A549 (cell line): ENCODE data around the gene KRTCAP2. TPM values are rescaled to one million over a fixed set of nuclear protein-coding genes. Genes with fewer than 3 reads are reported as not detected.

ENCODE experiments used
- BCL3 ChIP-seq: fragments of >200 bp; sonication (Bioruptor Twin); formaldehyde crosslinking; IDR thresholded peaks from 3 replicates; pipeline ENCODE4 v1.6.1; 2016
- BHLHE40 ChIP-seq: IDR thresholded peaks from 2 replicates; pipeline ENCODE4 v1.6.1; 2012; ENCODE audit warnings: low read depth, low read length, inconsistent platforms
- CBX2 ChIP-seq: fragments of 200-600 bp; sonication (generic); IDR thresholded peaks from 2 replicates; pipeline ENCODE4 v1.6.1; 2016; ENCODE audit warnings: low read depth, mild to moderate bottlenecking, borderline replicate concordance
- CBX8 ChIP-seq: fragments of 200-600 bp; sonication (generic); IDR thresholded peaks from 2 replicates; pipeline ENCODE4 v1.6.1; 2016
- CEBPB ChIP-seq, 2 experiments: fragments of >200 bp in 1 of 2; sonication (Bioruptor Twin) in 1 of 2; formaldehyde crosslinking in 1 of 2; IDR thresholded peaks; 2 replicates each; pipeline ENCODE4 v1.6.1; 2012 to 2016
- CHD2 ChIP-seq: fragments of 150-350 bp; IDR thresholded peaks from 2 replicates; pipeline ENCODE4 v1.6.1; 2014; ENCODE audit warnings: low read length; ENCODE audit not compliant: partially characterized antibody
- E2F6 ChIP-seq: IDR thresholded peaks from 2 replicates; pipeline ENCODE4 v1.6.1; 2012; ENCODE audit warnings: low read depth, borderline replicate concordance
- EP300 ChIP-seq, 2 experiments: fragments of >200 bp; sonication (Bioruptor Twin); formaldehyde crosslinking; IDR thresholded peaks; 2 replicates in 1 of 2; 3 replicates in 1 of 2; pipeline ENCODE4 v1.6.1; 2016 to 2017
- FOSL2 ChIP-seq, 2 experiments: fragments of 450-650 bp in 1 of 2; fragments of >200 bp in 1 of 2; sonication (Bioruptor Twin) in 1 of 2; formaldehyde crosslinking; IDR thresholded peaks; 2 replicates each; pipeline versions ENCODE4 v1.5.0 to v1.6.1; 2016 to 2020; ENCODE audit warnings: mild to moderate bottlenecking in 1 of 2, moderate library complexity in 1 of 2
- FOXS1 ChIP-seq: fragments of 250-450 bp; sonication (Bioruptor Pico); IDR thresholded peaks from 2 replicates; pipeline ENCODE4 v1.5.0; 2020; ENCODE audit warnings: mild to moderate bottlenecking, moderate library complexity
- HDAC2 ChIP-seq: fragments of 200-600 bp; sonication (generic); IDR thresholded peaks from 2 replicates; pipeline ENCODE4 v1.6.1; 2016
- HES2 ChIP-seq: fragments of >200 bp; sonication (Bioruptor Twin); formaldehyde crosslinking; IDR thresholded peaks from 2 replicates; pipeline ENCODE4 v1.6.1; 2016
- HEYL ChIP-seq: fragments of 250-450 bp; sonication (Bioruptor Pico); IDR thresholded peaks from 2 replicates; pipeline ENCODE4 v1.8.0; 2021; ENCODE audit warnings: mild to moderate bottlenecking, moderate library complexity
- HOXA7 ChIP-seq: fragments of 250-450 bp; sonication (Bioruptor Pico); IDR thresholded peaks from 2 replicates; pipeline ENCODE4 v1.5.0; 2020; ENCODE audit warnings: mild to moderate bottlenecking, moderate library complexity
- HOXB13 ChIP-seq: fragments of 250-450 bp; sonication (Bioruptor Pico); IDR thresholded peaks from 2 replicates; pipeline ENCODE4 v1.5.0; 2020; ENCODE audit warnings: low read depth, mild to moderate bottlenecking, moderate library complexity
- KDM1A ChIP-seq: fragments of 200-600 bp; sonication (generic); IDR thresholded peaks from 2 replicates; pipeline ENCODE4 v1.6.1; 2016; ENCODE audit warnings: low read depth, mild to moderate bottlenecking
- KDM5A ChIP-seq: fragments of 200-600 bp; sonication (generic); IDR thresholded peaks from 2 replicates; pipeline ENCODE4 v1.6.1; 2016; ENCODE audit warnings: antibody characterized with exemption, mild to moderate bottlenecking
- NFE2L2 ChIP-seq: fragments of 150-350 bp; conservative IDR thresholded peaks from 2 replicates; pipeline ENCODE4 v1.6.1; 2014; ENCODE audit warnings: low read length
- NR3C1 ChIP-seq: fragments of >200 bp; sonication (Bioruptor Twin); formaldehyde crosslinking; IDR thresholded peaks from 3 replicates; pipeline ENCODE4 v1.6.1; 2017
- PBX3 ChIP-seq: IDR thresholded peaks from 2 replicates; pipeline ENCODE4 v1.6.1; 2012
- POLR2A ChIP-seq: IDR thresholded peaks from 2 replicates; pipeline ENCODE4 v1.6.1; 2012; ENCODE audit warnings: mild to moderate bottlenecking, low read length
- POLR2AphosphoS2 ChIP-seq: conservative IDR thresholded peaks from 2 replicates; pipeline ENCODE4 v1.6.1; 2012; ENCODE audit warnings: low read length, improper control_type of control experiment, inconsistent platforms
- RAD21 ChIP-seq, 2 experiments: fragments of >200 bp in 1 of 2; sonication (Bioruptor Twin) in 1 of 2; formaldehyde crosslinking in 1 of 2; IDR thresholded peaks in 1 of 2; conservative IDR thresholded peaks in 1 of 2; 2 replicates in 1 of 2; 3 replicates in 1 of 2; pipeline ENCODE4 v1.6.1; 2012 to 2018; ENCODE audit warnings: inconsistent platforms in 1 of 2
- RARB ChIP-seq: fragments of 250-450 bp; sonication (Bioruptor Pico); IDR thresholded peaks from 2 replicates; pipeline ENCODE4 v1.8.0; 2021; ENCODE audit warnings: mild to moderate bottlenecking, moderate library complexity
- TFCP2L1 ChIP-seq: fragments of 250-450 bp; sonication (Bioruptor Pico); IDR thresholded peaks from 2 replicates; pipeline ENCODE4 v1.5.0; 2021; ENCODE audit warnings: mild to moderate bottlenecking
- TP53 ChIP-seq: fragments of 250-450 bp; sonication (Bioruptor Pico); IDR thresholded peaks from 2 replicates; pipeline ENCODE4 v1.5.0; 2021; ENCODE audit warnings: mild to moderate bottlenecking, moderate library complexity
- ZNF302 ChIP-seq: fragments of 250-450 bp; sonication (Bioruptor Pico); IDR thresholded peaks from 2 replicates; pipeline ENCODE4 v1.9.0; 2021; ENCODE audit warnings: inconsistent platforms, mild to moderate bottlenecking, moderate library complexity
- ZSCAN20 ChIP-seq: fragments of 250-450 bp; sonication (Bioruptor Pico); IDR thresholded peaks from 2 replicates; pipeline ENCODE4 v1.8.0; 2022; ENCODE audit warnings: mild to moderate bottlenecking, moderate library complexity
- polyA plus RNA-seq, 4 experiments: library from polyadenylated mRNA; depleted of rRNA in 3 of 4; stranded (reverse); fragments of >200 nt; fragmentation: RNase III in 1 of 4; extraction: RNeasy Plus Mini Kit Qiagen cat#74134 plus additional on column Dnase treatment in 1 of 4; gene quantifications; 2 replicates in 3 of 4; 3 replicates in 1 of 4; pipeline ENCODE4 v1.2.3, GENCODE V29; 2011 to 2017

KRTCAP2 gene
- polyA plus RNA-seq, 2 of the 4 experiments (the other 2 are of a cell fraction): 154 to 217 TPM

- TF ChIP-seq POLR2AphosphoS2 (no peak), HES2 (no peak), CBX2 (no peak), RARB (CRISPR knock-in tag) (no peak), TFCP2L1 (CRISPR knock-in tag) (0 out of 2 replicates have a peak, but pooled peaks have one; percentile 12), ZNF302 (no peak), NR3C1 (no peak), EP300 (IDR thresholded peaks at IDR 0.05) (no peak; a peak in 1 of 5 replicates), TP53 (CRISPR knock-in tag) (no peak), BHLHE40 (no peak), BCL3 (peak; percentile 62; the same call in 1 of the 3 replicates), CHD2 (peak; percentile 40), E2F6 (peak; percentile 65), ZSCAN20 (CRISPR knock-in tag) (no peak), FOXS1 (CRISPR knock-in tag) (0 out of 2 replicates have a peak, but pooled peaks have one; percentile 37), NFE2L2 (no peak), HOXB13 (CRISPR knock-in tag) (0 out of 2 replicates have a peak, but pooled peaks have one; percentile 35), RAD21 (conservative IDR thresholded peaks at IDR 0.05 in 1 of 2, IDR thresholded peaks at IDR 0.05 in 1 of 2) (no peak), KDM1A (no peak), HDAC2 (no peak), POLR2A (peak; percentile 52), FOSL2 (IDR thresholded peaks at IDR 0.05) (no peak), FOSL2 (CRISPR knock-in tag; IDR thresholded peaks at IDR 0.05) (no peak), CBX8 (no peak), CEBPB (IDR thresholded peaks at IDR 0.05) (no peak), PBX3 (no peak), KDM5A (no peak), HOXA7 (CRISPR knock-in tag) (no peak), HEYL (CRISPR knock-in tag) (no peak)
These were observed 35.6 kb upstream of the KRTCAP2 start, which contains the start of gene MTX1 (continued) for GRCh38 chr1:155208541-155209311.
